ENCODE measurements around the gene NINJ1.

The NINJ1 gene

DNA sequence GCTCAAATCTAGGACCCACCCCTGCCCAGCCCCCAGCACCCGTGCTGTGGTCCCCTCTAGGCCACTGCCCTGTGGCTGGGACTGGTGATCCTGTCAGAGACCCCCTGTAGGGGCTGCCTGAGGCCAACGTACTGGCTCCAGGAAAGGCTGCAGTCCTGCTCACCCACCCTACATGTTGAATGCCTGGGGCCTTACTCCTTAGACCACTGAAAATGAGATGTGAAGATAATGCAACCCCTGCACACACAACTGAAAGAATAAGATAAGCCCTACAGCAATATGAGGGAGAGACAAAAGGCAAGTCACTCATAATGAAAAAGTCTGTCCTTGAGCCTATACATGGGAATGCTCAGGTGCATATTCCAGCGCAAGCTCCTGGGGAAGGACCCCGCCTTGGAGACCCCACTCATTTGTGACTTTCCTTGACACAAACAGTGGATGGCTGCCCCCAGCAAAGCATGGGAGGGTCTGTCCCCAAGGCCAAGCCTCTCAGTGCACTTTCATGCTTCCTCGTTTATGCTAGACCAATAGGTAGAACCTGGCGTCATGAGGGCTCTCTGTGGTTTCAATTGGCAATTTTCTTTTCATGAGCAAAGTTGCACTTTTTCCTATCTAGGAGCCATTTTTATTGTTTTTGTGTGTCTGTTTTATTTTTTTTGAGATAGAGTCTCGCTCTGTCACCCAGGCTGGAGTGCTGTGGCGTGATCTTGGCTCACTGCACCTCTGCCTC, 37.4 kb upstream of the NINJ1 start:
- H3K4me3 ChIP-seq (ENCODE audit: low read depth, low read length), result no peak overlapping the region
- no peaks in the 10 kb centered on the region for H3K4me1 ChIP-seq (ENCODE audit: control insufficient read depth, insufficient read depth, low read length)
- H3K27me3 ChIP-seq (ENCODE audit: control insufficient read depth, insufficient read depth, low read length), result no peaks in the 10 kb centered on the region
- no peaks in the 10 kb centered on the region for H3K9me3 ChIP-seq (ENCODE audit: control insufficient read depth, insufficient read depth, low read length)
- no peaks in the 10 kb centered on the region for H3K36me3 ChIP-seq (ENCODE audit: control insufficient read depth, insufficient read depth, low read length)
- no peak overlapping the region for H3K9ac ChIP-seq (ENCODE audit: low read depth, low read length)

DNA sequence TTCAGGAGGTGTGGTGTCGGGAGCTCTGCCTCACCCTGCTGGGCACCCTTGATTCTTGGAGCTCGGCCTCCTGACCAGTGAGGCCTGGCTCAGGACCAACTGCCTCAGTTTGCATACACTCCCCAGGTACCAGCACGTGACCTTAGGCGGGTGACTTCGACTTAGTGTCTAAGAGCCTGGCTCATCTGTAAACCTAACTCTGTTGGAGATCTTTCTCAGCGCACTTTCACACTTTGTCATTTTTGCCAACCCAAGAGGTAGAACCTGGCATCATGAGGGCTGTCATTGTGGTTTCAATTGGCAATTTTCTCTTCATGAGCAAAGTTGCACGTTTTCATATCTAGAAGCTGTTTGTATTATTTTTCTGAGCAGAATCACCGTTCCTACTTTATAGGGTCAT, 36.5 kb upstream of the NINJ1 start:
- Histone ChIP-seq H3K9ac (ENCODE audit: low read depth, low read length) (no peak overlapping the region), H3K27me3 (ENCODE audit: control insufficient read depth, insufficient read depth, low read length) (no peaks in the 10 kb centered on the region), H3K36me3 (ENCODE audit: control insufficient read depth, insufficient read depth, low read length) (no peaks in the 10 kb centered on the region), H3K4me1 (ENCODE audit: control insufficient read depth, insufficient read depth, low read length) (no peaks in the 10 kb centered on the region), H3K9me3 (ENCODE audit: control insufficient read depth, insufficient read depth, low read length) (no peaks in the 10 kb centered on the region), H3K4me3 (ENCODE audit: low read depth, low read length) (no peak overlapping the region)

DNA sequence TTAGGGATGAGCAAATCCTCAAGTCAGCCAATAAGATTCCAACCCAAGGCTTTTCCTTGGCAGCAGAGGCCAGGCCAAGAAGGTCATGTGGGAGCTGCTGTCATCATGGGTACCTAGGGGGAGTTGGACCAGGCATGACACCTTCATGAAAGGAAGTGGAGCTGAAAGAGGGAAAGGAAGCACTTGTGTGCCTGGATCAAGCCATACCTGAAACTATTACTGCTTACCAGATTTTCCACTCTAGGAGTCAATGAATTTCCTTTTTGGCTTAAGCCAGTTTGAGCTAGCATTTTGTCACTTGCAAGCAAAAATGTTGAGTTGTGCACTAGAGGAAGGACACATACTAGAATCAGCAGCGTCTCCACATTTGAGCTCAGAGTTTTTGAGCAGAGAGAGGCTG, 35.4 kb upstream of the NINJ1 start:
- Histone ChIP-seq H3K9ac (ENCODE audit: low read depth, low read length) (no peak overlapping the region), H3K27me3 (ENCODE audit: control insufficient read depth, insufficient read depth, low read length) (no peaks in the 10 kb centered on the region), H3K4me1 (ENCODE audit: control insufficient read depth, insufficient read depth, low read length) (no peaks in the 10 kb centered on the region), H3K9me3 (ENCODE audit: control insufficient read depth, insufficient read depth, low read length) (no peaks in the 10 kb centered on the region), H3K4me3 (ENCODE audit: low read depth, low read length) (no peak overlapping the region), H3K36me3 (ENCODE audit: control insufficient read depth, insufficient read depth, low read length) (no peaks in the 10 kb centered on the region)

DNA sequence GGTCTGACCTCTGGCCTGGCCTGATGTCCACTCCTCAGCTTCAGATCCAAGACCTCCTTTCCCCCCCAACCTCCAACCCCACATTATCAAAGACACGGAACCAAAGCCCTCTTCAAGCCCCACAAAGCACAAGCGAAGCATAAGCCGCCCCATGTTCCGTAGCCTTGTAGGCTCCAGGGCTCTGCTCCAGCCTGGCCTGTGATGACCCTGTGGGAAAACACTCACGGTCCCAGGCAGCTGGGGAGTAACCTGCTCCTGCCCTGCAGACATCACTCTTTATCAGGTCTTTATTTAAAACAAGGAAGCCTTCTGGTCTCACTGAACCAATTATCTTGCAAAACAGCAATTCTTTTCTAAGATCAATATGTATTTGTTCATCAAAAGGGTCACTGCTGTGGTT, 34.5 kb upstream of the NINJ1 start:
- H3K9ac ChIP-seq (ENCODE audit: low read depth, low read length), result no peak overlapping the region
- H3K27me3 ChIP-seq (ENCODE audit: control insufficient read depth, insufficient read depth, low read length), result no peaks in the 10 kb centered on the region
- H3K4me3 ChIP-seq (ENCODE audit: low read depth, low read length), result no peak overlapping the region
- H3K4me1 ChIP-seq (ENCODE audit: control insufficient read depth, insufficient read depth, low read length), result no peaks in the 10 kb centered on the region
- no peaks in the 10 kb centered on the region for H3K9me3 ChIP-seq (ENCODE audit: control insufficient read depth, insufficient read depth, low read length)
- H3K36me3 ChIP-seq (ENCODE audit: control insufficient read depth, insufficient read depth, low read length), result no peaks in the 10 kb centered on the region

DNA sequence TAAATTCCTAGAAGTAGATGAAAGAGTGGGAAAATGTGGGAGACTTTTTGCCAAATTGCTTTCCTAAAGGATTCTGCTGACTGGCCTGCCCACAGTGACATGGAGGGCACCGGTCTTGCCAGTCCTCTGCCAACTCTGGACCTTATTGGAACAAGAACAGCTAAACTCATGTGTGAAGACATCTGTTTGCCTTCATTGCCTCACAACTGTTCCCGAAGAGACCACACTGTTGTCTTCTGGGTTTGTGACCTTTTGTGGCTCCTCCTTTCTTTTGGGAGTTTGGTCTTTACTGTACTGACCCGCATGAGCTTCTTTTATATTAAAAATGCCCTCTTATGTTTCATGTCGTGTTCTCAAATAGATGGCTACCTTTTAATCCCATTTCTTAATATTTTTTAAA, 33.8 kb upstream of the NINJ1 start:
- H3K9ac ChIP-seq (ENCODE audit: low read depth, low read length), result no peak overlapping the region
- H3K4me3 ChIP-seq (ENCODE audit: low read depth, low read length), result no peak overlapping the region
- H3K9me3 ChIP-seq (ENCODE audit: control insufficient read depth, insufficient read depth, low read length), result no peaks in the 10 kb centered on the region
- H3K4me1 ChIP-seq (ENCODE audit: control insufficient read depth, insufficient read depth, low read length), result no peaks in the 10 kb centered on the region
- H3K36me3 ChIP-seq (ENCODE audit: control insufficient read depth, insufficient read depth, low read length), result no peaks in the 10 kb centered on the region
- H3K27me3 ChIP-seq (ENCODE audit: control insufficient read depth, insufficient read depth, low read length), result no peaks in the 10 kb centered on the region

DNA sequence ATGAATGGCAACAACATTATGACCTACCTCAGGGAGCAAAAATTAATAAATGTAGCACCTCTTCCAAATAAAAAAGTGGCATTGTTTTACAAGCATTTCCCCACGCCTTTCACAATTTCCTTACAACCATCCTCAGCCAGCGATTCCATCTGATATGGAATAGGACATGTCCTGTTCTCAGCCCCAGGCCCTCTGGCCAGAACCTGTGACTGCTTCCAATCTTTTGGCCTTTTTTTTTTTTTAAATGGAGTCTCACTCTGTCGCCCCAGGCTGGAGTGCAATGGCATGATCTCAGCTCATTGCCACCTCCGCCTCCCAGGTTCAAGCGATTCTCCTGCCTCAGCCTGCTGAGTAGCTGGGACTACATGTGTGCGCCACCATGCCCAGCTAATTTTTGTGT, 33.1 kb upstream of the NINJ1 start:
- H3K27me3 ChIP-seq (ENCODE audit: control insufficient read depth, insufficient read depth, low read length), result no peaks in the 10 kb centered on the region

DNA sequence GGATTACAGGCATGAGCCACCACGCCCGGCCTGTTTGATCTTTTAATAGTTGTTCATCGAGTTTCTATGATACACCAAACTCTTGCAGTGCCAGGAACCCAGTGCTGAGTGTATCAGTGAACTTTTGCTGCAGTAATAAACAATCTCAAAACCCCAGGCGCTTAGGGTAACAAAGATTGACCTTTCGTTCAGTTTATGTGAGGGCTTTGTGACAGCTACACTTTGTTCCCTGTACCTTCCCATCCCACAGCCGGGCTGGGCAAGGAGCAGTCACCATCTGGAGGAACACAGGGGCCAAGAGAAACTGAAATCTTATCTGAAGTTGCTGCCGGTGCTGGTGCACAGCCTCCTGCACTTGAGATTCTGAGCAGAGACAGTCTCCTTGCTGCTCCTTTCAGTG, 32.6 kb upstream of the NINJ1 start:
- H3K27me3 ChIP-seq (ENCODE audit: control insufficient read depth, insufficient read depth, low read length), result no peaks in the 10 kb centered on the region
- no peak overlapping the region for H3K4me3 ChIP-seq (ENCODE audit: low read depth, low read length)
- H3K9me3 ChIP-seq (ENCODE audit: control insufficient read depth, insufficient read depth, low read length), result no peaks in the 10 kb centered on the region
- H3K9ac ChIP-seq (ENCODE audit: low read depth, low read length), result no peak overlapping the region
- no peaks in the 10 kb centered on the region for H3K36me3 ChIP-seq (ENCODE audit: control insufficient read depth, insufficient read depth, low read length)
- H3K4me1 ChIP-seq (ENCODE audit: control insufficient read depth, insufficient read depth, low read length), result no peaks in the 10 kb centered on the region

More for the DNA sequence above, 33.1 kb upstream of the NINJ1 start:
- H3K4me1 ChIP-seq (ENCODE audit: control insufficient read depth, insufficient read depth, low read length), result no peaks in the 10 kb centered on the region
- no peaks in the 10 kb centered on the region for H3K9me3 ChIP-seq (ENCODE audit: control insufficient read depth, insufficient read depth, low read length)
- no peak overlapping the region for H3K9ac ChIP-seq (ENCODE audit: low read depth, low read length)
- no peak overlapping the region for H3K4me3 ChIP-seq (ENCODE audit: low read depth, low read length)
- H3K36me3 ChIP-seq (ENCODE audit: control insufficient read depth, insufficient read depth, low read length), result no peaks in the 10 kb centered on the region

DNA sequence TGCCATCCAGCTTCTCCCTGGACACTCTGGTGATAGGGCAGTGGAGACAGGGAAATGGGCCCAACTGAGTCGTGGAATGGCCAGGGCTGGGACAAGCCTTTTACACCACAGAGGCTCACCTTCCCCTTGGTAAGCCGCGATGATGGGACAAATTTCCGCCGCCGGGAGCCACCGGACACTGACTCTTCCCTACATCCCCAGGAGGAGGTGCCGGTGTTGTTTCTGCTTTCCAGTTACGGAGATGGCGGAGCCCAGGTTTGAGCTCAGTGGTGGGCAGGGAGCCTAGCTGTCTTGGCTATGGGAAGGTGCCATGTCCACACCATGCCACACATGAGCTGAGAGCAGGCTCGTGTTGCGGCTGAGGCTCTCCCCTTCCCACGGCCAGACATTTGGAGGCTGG, 30.0 kb upstream of the NINJ1 start:
- Histone ChIP-seq H3K9me3 (ENCODE audit: control insufficient read depth, insufficient read depth, low read length) (no peaks in the 10 kb centered on the region), H3K4me3 (ENCODE audit: low read depth, low read length) (no peak overlapping the region), H3K4me1 (ENCODE audit: control insufficient read depth, insufficient read depth, low read length) (peaks cover 2% of the 10 kb centered on the region), H3K27me3 (ENCODE audit: control insufficient read depth, insufficient read depth, low read length) (no peaks in the 10 kb centered on the region), H3K36me3 (ENCODE audit: control insufficient read depth, insufficient read depth, low read length) (no peaks in the 10 kb centered on the region), H3K9ac (ENCODE audit: low read depth, low read length) (no peak overlapping the region)

DNA sequence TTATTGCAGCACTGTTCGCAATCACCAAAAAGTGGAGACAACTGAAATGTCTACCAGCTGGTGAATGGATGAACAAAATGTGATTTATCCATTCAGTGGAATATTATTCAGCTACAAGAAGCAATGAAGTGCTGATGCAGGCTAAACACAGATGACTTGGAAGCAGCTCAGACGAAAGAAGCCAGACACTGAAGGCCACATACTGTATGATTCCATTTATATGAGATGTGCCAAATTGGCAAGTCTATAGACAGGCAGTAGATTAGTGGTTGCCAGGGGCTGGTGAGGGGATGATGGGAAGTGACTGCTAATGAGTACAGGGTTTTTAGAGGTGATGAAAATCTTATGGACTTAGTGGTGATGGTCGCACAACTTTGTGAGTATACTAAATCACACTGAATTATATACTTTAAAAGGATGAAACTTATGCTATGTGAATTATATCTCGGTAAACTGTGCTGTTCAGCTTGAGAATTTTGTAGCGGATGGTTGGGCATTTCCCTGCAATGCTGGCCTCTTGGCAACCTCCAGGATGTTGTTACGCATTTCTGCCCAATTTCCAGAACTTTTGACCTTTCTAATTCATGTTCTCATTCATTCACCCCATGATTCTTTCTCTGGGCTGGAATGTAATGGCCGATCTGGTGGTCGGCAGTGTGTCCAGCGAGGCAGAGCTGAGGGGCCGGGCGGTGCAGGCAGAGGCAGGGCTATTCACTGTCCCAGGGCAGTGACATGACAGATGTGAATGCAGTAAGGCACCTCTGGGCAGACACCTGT, 27.9 kb upstream of the NINJ1 start:
- no peaks in the 10 kb centered on the region for H3K36me3 ChIP-seq (ENCODE audit: control insufficient read depth, insufficient read depth, low read length)
- peaks cover 2% of the 10 kb centered on the region for H3K4me1 ChIP-seq (ENCODE audit: control insufficient read depth, insufficient read depth, low read length)
- no peaks in the 10 kb centered on the region for H3K9me3 ChIP-seq (ENCODE audit: control insufficient read depth, insufficient read depth, low read length)
- no peak overlapping the region for H3K9ac ChIP-seq (ENCODE audit: low read depth, low read length)
- H3K4me3 ChIP-seq (ENCODE audit: low read depth, low read length), result no peak overlapping the region
- H3K27me3 ChIP-seq (ENCODE audit: control insufficient read depth, insufficient read depth, low read length), result no peaks in the 10 kb centered on the region

DNA sequence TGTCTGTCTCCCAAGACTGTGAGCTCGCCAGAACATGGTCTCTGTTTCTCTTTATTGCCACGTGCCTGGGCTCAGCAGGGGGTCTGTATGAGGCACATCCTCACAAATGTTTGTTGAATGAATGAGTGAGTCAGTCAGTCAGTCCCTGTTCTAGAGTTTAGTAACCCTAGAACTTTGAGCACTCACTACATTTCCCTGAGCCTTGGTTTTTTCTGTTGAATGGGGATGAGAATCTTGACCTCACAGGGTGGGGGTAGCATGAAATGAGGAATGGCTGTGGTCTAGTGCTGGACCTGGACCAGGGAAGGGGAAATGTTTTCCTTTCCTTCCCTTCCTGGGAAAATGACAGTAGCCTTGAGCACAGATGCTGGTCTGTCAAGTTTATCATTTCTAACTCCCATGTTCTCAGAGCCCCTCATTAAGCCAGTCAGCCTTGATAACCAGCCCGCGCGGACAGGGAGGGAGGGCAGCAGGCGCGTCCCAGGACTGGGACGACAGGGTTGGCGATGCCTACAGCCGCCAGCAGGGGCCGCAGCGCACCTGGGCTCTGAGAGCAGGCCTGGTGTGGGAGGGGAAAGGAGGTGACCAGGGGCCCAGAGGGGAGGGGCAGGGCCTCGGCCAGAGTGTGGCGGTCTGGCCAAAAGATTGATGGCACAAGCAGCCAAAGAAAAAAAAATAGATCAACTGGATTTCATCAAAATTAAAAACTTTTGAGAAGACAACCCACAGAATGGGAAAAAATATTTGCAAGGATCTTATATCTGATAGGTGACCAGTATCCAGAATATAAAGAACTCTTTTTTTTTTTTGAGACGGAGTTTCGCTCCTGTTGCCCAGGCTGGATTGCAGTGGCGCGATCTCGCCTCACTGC, 25.8 kb upstream of the NINJ1 start:
- Histone ChIP-seq H3K9me3 (ENCODE audit: control insufficient read depth, insufficient read depth, low read length) (no peaks in the 10 kb centered on the region), H3K36me3 (ENCODE audit: control insufficient read depth, insufficient read depth, low read length) (no peaks in the 10 kb centered on the region), H3K4me1 (ENCODE audit: control insufficient read depth, insufficient read depth, low read length) (peaks cover 2% of the 10 kb centered on the region), H3K4me3 (ENCODE audit: low read depth, low read length) (no peak overlapping the region), H3K27me3 (ENCODE audit: control insufficient read depth, insufficient read depth, low read length) (no peaks in the 10 kb centered on the region), H3K9ac (ENCODE audit: low read depth, low read length) (no peak overlapping the region)

DNA sequence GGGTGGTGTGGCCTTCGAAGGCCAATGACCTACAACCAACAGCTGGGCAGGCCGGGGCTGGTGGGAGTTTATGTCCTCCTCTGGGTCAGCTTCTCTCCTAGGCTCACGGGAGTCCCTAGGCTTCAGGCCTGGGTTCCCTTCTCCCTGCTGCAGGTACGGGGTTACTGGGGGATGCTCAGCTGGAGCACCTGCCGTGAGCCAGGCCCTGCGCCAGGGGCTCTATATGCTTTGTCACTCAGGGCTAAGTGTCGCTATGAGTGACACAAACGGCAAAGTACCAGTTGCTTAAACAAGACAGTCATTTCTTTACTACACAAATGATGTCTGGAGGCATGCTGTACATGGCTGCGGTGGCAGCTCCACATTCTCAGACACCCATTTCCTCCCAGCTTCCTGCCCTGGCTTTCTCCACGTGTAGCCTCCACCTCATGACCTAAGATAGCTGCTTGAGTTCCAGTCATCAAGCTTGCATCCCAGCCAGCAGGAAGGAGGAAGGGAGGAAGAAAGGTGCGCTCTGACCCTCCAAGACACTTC, 22.5 kb upstream of the NINJ1 start:
- no peaks in the 10 kb centered on the region for H3K36me3 ChIP-seq (ENCODE audit: control insufficient read depth, insufficient read depth, low read length)
- H3K9me3 ChIP-seq (ENCODE audit: control insufficient read depth, insufficient read depth, low read length), result no peaks in the 10 kb centered on the region
- H3K4me3 ChIP-seq (ENCODE audit: low read depth, low read length), result no peak overlapping the region
- no peaks in the 10 kb centered on the region for H3K27me3 ChIP-seq (ENCODE audit: control insufficient read depth, insufficient read depth, low read length)
- peaks cover 2% of the 10 kb centered on the region for H3K4me1 ChIP-seq (ENCODE audit: control insufficient read depth, insufficient read depth, low read length)
- H3K9ac ChIP-seq (ENCODE audit: low read depth, low read length), result no peak overlapping the region
